H7 (cell line): Measurements from ENCODE around the gene RGMB. TPM values are rescaled to one million over a fixed set of nuclear protein-coding genes. Genes with fewer than 3 reads are reported as not detected.
A peak's percentile ranks its signal among the peaks of the same experiment; 100 is the strongest.

ENCODE experiments used
- DNase-seq: peaks from one replicate; pipeline ENCODE4 v3.0.0; 2012
- H3K27me3 ChIP-seq: 2 replicates; pipeline ENCODE4 v1.6.0; 2011; ENCODE audit warnings: mild to moderate bottlenecking, low read length; ENCODE audit not compliant: control insufficient read depth, insufficient read depth
- H3K36me3 ChIP-seq: replicated peaks from 2 replicates; pipeline ENCODE4 v1.5.1; 2011; ENCODE audit warnings: low read length; ENCODE audit not compliant: control insufficient read depth, insufficient read depth
- H3K4me3 ChIP-seq: 2 replicates; pipeline ENCODE4 v1.5.1; 2011; ENCODE audit warnings: low read depth, mild to moderate bottlenecking, control low read depth, low read length, moderate library complexity; ENCODE audit not compliant: insufficient read depth
- total RNA-seq: library from RNA; depleted of rRNA; stranded (reverse); fragments of >200 nt; shearing (Covaris generic); gene quantifications from 2 replicates; pipeline ENCODE4 v1.2.3, GENCODE V29; 2014

The RGMB gene
- total RNA-seq, 1 experiment from 2014 or later: 31.8 TPM

DNA sequence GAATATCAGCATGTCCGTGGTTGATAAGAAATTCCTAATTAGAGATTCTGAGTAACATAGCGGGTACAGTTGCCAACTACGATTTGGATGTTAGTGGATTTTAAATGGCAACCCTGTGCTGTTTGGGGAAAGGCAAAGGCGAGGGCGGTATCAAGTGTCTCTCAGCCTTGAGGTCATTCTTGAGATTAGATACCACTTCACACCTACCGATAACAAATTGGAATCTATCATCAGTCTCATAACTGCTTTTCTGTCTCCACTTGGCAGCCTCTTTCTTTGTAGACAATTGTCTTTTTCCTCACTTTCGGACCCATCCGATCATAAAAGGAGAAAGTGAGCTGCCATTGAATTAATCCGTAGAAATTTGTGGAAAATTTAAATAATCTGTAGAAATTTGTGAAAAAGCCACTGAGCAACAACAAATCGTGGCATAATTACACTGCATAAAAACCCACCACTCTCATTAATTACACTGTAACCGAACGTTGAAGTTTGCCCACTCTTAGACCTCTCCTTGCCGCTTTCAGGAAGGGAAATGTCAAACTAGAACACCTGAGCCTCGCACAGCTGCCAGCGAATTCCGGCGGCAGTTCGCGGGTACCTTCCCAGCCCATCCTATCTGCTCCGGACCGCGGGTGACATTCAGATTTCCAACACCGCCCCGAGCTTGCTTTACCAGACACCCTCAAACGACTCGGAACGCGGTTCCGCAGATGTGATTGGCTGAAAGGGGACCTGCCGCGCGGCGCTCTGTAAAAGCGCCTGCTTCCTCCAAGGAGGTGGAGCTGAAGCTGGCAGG lies 849 bp upstream of the RGMB start:
- peak; percentile 73 for DNase-seq
- Histone ChIP-seq H3K4me3 (peak overlapping the region; percentile 37), H3K36me3 (no peaks in the 10 kb centered on the region), H3K27me3 (peaks cover 22% of the 10 kb centered on the region)

DNA sequence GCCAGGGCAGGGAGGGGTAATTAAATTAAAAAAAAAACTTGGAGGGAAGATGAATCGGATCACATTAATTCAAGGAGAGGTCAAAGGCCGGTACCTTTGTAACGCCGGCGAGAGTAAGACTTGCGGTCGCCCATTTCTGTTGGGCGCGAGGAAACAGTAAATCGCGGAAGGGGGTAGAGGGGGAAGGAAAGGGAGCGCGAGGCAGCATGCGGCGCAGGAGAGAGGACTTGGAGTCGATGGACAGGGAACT lies 324 bp upstream of the RGMB start:
- peaks cover 22% of the 10 kb centered on the region for H3K27me3 ChIP-seq
- DNase-seq: no peak
- no peaks in the 10 kb centered on the region for H3K36me3 ChIP-seq

DNA sequence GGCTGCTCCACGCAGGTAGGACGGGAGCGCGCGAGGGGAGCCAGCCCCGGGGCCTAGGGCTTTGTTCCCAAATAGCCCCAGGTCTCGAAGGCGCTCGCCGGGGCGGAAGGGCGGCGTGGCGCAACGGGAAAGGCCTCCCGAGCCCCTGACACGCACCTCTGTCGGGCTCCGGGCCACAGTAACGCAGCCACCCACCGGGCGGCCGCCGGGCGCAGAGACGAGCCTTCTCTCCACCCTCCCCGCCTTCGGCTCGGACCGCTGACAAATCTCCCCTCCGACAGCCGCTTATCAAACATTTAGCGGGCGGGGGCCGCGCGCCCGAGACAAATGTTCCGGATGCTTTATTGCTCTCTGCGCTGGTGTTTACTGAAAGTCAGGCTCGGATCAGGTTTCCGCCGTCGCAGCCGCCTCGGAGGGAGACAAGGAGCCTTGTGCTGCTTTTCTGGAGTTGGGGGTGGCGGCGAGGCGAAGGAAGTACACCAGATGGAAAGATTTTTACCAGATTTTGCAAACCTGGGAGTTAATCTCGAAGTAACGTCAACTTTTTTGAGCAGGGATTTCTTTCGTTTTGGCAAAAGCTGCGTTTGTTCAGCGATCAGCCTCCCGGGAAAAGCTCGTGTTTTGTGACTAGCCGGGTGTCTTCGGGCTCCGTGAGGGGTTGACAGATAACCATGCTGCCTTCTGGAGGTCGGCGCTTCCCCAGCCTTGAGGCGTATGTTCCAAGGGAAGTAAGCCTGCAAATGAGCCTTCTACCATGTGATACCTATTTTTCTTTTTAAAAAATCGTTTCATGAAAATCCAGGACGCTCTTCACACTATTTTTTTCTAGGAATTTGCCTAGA lies 950 bp downstream of the RGMB start:
- peak; percentile 72 for DNase-seq
- Histone ChIP-seq H3K4me3 (peak overlapping the region; percentile 78), H3K27me3 (peaks cover 20% of the 10 kb centered on the region), H3K36me3 (no peaks in the 10 kb centered on the region)

More for the DNA sequence above, 324 bp upstream of the RGMB start:
- peak overlapping the region; percentile 37; the same call in 1 of the 2 replicates for H3K4me3 ChIP-seq

DNA sequence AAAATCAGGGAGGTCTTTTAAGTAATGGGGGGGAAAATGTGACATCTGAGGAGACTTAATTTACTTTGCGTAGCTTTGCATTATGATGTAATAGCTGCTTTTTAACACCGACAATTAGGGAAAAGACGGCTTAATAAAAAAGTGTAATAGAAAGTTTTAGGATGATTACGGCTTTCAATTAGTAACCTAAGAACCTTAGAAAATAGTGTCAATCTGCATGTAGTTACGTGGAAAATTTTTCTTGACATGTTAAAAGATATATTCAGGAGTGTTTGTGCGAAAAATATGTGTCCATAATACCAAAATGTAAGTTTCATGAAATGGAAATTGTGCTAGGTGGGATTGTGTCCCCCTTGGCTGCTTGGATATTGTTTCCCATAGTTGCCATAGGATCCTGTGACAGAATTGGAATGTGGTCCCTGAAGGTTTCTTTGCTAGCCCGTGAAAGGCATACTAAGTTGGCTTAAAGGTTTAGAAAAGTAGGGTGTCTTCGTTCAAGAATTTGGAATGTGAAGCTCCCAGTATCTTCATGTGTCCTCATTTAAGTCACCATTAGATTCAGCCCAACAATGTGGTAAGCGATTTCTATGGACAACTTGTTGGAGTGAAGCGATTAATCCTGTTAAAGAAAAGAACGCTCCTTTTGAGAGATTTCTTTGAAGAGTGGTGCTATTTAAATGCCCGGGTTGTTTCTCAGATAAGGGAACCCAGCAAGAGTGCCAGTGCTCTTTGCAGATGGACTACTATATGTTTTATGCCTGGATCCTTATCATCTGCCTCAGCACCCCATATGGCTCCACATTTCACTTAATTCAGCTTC lies 2.0 kb downstream of the RGMB start:
- no peak for DNase-seq
- Histone ChIP-seq H3K4me3 (peak overlapping the region; percentile 78; the same call in 1 of the 2 replicates), H3K27me3 (peaks cover 13% of the 10 kb centered on the region), H3K36me3 (no peaks in the 10 kb centered on the region)

DNA sequence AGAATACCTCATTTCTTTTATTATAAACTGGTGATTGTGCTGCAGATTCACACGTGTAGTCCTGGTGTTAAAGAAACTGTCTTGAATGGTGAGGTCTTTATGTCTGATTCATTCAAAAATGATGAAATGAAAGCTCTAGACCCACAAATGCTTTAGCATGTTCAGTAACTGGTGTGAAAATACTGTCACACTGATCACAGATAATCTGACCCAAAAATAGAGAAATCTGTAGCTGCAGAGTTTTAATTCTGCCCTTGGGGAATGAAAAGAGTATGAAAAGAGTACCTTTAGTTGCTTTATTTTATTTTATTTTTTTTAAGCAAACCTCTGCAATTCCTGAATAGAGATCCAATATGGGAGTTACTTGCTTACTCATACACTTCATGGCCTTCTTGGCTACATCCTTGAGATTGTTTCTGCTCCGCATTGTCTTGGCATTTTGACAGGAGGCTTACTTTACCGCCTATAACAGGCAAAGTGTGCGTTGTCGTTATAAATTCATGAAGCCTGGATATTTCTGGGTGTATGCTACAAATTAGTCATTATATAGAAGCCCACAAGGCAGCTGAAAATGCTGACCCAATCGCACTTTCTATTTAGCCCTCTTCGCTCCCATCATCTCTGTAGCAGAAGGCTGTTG lies 2.7 kb downstream of the RGMB start:
- no peak for DNase-seq
- 0 out of 2 replicates have a peak, but pooled peaks cover 1% of the 10 kb centered on the region for H3K36me3 ChIP-seq
- peaks cover 6% of the 10 kb centered on the region; the same call in 1 of the 2 replicates for H3K27me3 ChIP-seq
- H3K4me3 ChIP-seq: no peak overlapping the region

DNA sequence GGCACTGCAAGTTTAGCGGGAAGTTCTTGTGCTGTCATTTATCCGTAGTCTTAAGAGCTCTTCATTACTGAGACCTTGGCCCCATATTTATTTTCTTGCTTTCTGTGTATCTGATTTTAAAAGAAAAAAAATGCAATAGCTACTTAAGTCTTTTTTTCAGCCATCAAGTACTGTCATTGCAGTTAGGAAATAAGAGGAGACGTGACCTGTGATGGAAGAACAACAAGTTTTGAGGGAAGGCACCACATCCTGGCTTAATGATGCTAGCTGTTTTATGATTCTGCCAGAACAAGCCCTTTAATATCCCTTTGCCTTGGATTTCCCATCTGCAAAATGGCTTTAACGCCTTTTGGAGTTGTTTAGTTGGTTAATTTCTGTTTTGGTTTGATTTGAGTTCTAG lies 3.8 kb downstream of the RGMB start:
- DNase-seq: no peak
- Histone ChIP-seq H3K36me3 (peaks cover 3% of the 10 kb centered on the region), H3K4me3 (no peak overlapping the region), H3K27me3 (no peaks in the 10 kb centered on the region)

DNA sequence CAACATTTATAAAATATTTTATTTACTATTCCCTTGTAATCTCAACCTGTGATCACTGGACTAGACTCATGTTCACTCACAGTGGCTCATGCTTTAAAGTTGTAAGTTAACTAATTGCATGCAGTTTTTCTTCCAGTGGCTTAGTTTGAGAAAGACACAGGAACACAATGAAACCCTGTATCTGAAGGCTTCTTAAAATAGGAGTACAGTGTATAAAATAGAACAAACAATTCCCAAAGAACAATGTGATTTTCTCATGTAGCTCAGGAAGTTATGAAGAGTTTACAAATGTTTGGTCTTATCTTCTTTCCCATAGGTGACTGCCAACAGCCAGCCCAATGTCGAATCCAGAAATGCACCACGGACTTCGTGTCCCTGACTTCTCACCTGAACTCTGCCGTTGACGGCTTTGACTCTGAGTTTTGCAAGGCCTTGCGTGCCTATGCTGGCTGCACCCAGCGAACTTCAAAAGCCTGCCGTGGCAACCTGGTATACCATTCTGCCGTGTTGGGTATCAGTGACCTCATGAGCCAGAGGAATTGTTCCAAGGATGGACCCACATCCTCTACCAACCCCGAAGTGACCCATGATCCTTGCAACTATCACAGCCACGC lies 5.9 kb downstream of the RGMB start:
- no peak for DNase-seq
- Histone ChIP-seq H3K27me3 (no peaks in the 10 kb centered on the region), H3K36me3 (peaks cover 5% of the 10 kb centered on the region), H3K4me3 (no peak overlapping the region)

DNA sequence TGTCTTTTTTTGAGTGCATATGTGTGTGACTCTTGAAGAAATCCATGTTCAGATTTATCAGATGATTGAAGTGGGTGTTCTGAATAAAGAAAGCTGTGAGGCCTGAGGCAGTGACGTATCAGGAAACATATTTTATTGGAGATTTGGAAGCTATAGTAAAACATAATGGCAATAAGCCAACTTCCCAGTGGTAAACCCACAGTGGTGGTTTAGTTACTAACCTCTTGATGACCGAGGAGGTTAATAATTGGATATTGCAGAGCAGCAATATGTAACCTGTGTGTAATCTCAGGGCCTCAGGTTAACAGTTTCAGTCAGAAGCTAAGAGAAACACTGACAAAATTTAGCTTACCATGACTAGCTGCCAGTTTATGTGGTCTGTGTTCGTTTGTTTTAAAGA lies 6.9 kb downstream of the RGMB start:
- H3K36me3 ChIP-seq: peaks cover 5% of the 10 kb centered on the region

DNA sequence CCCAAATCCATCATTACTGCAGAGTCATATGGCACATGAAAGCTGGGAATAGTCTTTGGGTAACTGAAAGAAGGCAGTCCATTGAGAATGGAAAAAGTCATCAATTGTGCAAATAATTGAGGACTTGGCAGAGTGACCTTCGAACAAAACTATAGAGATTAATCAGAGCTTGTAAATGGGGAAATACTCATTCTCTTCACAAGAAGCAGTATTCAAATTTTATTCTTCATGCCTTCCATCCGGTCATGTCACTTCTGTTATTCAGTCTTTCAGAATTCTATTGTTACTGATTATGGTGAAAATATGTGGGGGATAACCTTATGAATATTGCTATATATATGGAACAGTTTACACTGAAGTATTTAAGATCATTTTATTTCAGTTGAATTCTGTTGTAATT lies 8.1 kb downstream of the RGMB start:
- H3K36me3 ChIP-seq: peaks cover 5% of the 10 kb centered on the region
- H3K27me3 ChIP-seq: no peaks in the 10 kb centered on the region
- no peak for DNase-seq
- H3K4me3 ChIP-seq: no peak overlapping the region

More for the DNA sequence above, 6.9 kb downstream of the RGMB start:
- no peaks in the 10 kb centered on the region for H3K27me3 ChIP-seq
- DNase-seq: no peak
- H3K4me3 ChIP-seq: no peak overlapping the region

DNA sequence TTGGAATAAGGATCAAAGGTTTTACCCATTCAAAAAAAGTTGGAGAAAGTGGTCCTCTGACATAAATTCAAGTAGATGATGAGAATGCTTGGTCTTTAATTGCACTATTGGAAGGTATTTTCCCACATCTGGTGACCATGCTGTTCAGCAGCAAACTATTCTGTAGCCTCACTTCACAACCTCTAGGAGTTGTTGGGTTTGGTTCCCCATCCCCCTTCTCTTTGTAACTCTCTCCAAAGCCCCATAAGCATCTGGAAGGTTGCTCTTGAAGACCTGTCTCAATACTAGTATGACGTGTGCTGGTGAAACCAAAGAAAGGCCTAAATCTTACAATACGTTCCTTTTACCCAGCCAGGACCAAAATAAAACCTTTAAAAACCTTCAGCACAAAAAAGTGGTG lies 8.5 kb downstream of the RGMB start:
- H3K36me3 ChIP-seq: peaks cover 5% of the 10 kb centered on the region
- no peak for DNase-seq
- H3K27me3 ChIP-seq: no peaks in the 10 kb centered on the region
- no peak overlapping the region for H3K4me3 ChIP-seq

DNA sequence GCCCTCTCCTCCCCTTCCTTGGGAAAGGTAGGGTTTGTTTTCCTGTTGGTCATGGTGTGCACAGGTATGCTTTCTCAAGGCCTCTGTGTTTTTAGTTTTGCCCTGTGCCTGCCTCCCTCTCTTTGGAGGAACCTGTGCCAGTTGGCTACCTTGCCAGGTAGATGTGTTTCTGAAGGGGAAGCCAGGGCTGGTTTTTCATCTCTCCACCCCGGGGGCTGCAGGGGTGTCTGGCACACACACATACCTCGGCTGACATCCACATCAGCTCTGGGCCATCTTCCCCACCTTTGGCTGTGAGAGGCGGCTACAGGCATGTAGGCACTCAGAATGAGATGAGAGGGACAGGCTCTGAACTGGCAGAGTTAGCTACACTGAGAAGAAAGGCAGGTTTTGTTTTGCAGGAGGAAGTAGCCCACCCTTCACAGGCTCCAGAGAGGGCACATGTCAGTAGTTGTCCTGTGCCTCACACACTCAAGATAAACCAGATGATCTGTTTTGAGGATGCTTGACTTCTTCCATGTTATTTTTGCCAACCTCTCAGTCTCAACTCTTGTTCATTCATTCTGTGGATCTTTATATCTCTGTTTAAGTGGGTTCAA lies 9.7 kb downstream of the RGMB start:
- no peaks in the 10 kb centered on the region for H3K27me3 ChIP-seq
- no peak for DNase-seq
- H3K36me3 ChIP-seq: peaks cover 8% of the 10 kb centered on the region
- H3K4me3 ChIP-seq: no peak overlapping the region

DNA sequence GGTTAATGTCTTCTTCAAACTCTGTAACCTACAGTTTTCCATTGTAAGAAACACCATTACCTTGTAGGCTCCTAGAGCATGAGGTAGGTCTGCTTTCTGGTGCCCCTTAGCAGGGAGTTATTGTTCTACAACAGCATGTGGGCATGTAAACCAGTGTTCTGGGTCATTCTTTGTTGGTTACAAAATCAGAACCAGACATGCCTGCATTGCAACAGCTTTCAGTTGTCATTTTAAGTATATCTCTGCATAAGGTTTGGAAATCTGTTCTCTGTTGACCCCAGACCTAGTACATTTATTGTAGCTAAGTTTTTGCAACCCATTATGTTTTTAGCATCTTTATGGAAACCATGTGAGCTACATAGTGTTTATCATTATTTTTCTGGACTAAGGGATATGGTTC lies 10.9 kb downstream of the RGMB start:
- Histone ChIP-seq H3K27me3 (no peaks in the 10 kb centered on the region), H3K4me3 (no peak overlapping the region), H3K36me3 (peaks cover 8% of the 10 kb centered on the region)
- no peak for DNase-seq

DNA sequence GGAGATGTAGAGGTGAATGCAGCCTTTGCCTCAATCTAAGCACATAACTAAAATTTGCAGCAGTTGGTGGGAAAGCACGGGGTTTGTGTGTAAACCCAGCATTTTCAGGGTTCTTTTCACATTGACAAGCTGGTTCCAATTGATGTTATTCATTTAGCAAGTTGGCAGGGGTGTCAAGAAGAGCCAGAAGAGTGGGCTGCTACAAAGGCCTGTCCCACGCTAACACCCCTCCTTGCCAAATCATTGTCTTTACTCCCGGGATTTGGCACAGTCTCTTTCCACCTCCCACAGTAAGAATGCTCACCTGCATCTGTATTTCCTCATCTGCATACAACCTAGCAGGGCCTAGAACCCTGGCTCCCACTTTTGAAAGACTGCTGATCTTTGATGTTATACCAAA lies 11.8 kb downstream of the RGMB start:
- DNase-seq: no peak
- no peaks in the 10 kb centered on the region for H3K27me3 ChIP-seq
- peaks cover 8% of the 10 kb centered on the region for H3K36me3 ChIP-seq
- no peak overlapping the region for H3K4me3 ChIP-seq
